Cerebellar nuclear complex (tissue), 1 donor: Measurements from ENCODE around the gene PEAK3.

Source experiments
- DNase-seq, 2 experiments: peaks; one replicate each; lab custom pipeline; 2025; lab: John Stamatoyannopoulos, UW

The PEAK3 gene

DNA sequence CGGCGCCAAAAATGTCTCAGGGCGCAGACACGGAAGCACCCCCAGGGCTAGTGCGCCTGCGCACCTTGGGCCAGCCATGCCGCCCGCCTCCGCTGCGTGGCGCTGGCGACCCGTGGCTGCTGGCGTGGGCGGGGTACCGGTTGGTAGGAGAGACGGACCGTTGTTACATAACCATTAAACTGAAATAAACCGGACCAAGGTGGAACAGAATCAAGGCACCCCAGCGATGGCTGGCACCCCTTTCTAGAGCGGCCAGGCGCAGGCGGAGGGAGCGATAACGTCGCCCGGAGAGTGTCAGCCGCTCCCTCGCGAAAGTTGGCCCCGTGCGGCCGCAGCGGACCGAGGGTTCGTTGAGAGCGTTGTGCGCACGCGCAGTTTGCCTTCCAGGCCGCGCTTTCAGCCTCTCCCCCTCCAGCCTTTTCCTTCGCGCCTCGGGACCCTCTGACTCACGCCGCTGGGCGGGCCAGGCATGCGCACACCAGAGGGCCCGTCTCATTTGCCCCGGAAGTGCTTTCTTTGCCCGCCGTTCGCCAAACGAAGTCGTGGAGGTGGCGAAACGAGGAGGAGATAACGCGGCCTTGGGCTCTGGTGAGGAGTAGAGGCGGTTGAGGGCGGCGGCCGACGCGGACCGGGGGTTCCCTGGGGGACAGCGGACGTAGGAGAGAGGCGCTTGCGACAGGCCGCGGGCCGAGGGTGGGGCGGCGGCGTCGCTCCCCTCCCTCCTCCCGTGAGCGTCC, 45.5 kb downstream of the PEAK3 start, which contains the start of the genes PLEKHJ1 and SF3A2:
TSS of gene PLEKHJ1 (minus strand) at position 16 of the 737 bp plus-strand sequence. CDS start 81 bp downstream, outside the sequence.
TSS of gene SF3A2 (plus strand) at position 511 of the 737 bp plus-strand sequence. CDS start 6,595 bp downstream, outside the sequence.
- peak; percentile 31 to 76 for DNase-seq

DNA sequence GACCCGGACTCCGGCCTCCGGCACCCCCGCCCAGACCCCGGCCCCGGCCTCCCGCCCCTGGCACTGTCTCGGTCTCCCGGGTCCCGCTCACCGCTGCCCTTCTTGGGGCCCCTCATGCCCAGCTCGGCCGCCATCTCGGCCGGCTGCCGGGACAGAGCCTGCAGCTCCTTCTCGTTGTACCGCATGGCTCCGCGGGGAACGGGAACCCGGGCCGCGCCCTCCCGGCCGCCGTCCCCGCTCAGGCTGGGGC, 46.0 kb downstream of the PEAK3 start:
- no peak for DNase-seq

DNA sequence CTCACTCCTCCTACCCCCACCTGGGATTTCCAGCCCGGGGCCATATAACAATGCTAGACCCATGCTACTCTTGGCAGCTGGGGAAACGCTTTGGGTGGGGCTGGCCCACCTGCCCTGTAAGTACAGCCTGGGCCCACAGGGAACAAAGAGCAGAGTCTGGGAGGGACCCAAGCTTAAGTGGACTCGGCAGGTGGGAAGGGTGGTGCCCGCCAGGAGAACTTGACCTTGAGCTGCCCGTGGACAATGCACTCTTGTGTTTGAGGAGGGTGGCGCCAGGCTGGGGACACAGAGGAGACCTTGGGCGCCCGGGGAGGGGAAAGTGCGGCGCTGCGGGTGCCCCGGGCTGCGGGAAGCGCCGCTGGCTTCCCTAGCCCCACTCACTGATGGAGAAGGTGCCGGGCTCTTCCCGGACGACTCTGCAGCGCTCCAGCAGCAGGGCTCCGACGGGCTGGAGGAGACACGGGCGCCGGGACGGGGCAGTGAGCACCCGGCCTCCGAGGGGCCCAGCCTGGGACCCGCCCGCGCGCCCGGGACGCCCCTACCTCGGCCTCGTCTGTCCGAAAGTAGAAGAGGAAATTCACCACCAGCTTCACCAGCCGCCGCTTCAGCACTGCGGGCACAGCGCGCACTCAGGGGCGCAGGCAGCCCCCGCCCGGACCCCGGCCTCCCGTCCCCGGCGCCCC, 46.5 kb downstream of the PEAK3 start:
- DNase-seq = no peak

DNA sequence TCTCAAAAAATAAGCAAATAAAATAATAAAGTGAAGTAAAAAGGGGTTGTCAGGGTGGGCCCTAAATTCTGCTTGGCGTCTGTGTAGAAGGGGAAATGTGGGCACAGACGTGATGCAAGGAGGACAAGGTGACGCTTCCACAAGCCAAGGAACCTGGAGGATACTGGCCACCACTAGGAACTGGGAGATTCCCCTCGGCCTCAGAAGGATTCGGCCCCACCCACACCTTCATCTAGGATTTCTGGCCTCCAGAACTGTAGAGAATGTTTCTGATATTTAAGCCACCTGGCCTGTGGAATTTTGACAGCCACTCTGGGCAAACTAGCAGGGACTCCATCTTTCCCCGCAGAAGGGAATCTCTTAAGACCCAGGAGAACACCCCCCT, 47.0 kb downstream of the PEAK3 start:
- no peak for DNase-seq

DNA sequence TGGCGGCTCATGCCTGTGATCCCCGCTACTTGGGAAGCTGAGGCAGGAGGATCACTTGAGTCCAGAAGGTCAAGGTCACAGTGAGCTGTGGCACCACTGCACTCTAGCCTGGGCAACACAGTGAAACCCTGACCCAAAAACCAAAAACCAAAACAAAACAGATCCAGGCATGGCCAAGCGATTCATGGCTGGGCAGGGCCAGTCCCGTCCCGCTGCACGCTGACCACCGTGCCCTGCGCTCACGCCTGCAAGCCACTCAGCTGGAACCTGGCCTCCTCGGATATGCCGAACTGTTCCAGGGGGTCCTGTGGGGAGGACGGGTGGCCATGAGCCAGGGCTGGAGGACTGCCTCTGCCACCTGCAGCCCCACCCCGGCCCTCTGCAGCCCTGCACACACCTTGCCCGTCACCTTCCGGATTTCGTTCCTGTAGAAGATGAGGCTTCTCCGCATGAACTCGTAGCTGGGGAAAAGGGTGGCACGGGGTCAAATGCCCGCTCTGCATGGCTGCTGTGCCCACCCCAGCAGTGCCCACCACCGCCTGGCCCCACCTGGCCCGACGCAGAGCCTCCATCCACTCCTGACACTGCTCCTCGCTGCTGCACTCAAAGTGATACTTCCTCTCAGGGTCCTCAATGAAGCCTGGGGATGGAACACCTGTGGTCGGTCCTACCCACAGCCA, 48.2 kb downstream of the PEAK3 start:
- DNase-seq = no peak

DNA sequence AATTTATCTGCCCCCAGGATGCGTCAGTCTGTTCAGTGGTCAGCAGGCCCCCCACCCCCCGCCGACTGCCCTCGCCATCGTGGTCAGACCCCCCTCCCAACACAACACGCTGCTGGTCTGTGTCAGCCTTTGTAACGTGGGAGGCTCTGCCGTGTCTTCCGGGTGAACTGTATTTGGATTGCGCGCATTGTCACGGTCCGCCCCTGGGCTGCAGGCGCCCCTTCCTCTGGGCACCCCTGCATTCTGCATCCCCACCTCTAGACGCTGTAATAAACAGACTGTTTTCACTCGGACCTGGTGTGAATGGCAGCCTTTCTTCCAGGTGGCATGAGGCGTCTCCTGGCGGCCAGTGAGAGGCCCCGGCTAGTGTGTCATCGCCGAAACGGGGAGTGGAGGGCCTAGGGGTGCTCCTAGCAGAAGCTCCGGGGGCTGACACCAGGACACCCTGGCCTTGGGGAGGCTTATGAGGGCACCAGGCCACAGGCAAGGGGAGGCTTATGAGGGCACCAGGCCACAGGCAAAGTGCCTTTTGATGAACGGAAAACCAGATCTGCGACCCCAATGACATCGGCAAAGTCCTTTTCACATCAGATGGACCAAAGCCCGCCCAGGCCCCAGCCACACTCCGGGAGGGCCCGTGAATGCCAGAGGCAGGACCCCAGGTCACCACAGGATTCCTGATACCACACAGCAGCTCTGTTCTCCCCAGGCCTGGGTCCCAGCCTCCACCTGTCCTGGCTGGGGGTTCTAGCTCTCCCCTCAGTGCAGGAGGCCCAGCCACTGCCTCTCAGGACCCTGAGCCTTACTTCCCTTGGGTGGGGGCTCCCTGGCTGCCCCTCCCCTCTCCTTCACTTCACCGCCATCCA, 49.5 kb downstream of the PEAK3 start:
- no peak for DNase-seq

DNA sequence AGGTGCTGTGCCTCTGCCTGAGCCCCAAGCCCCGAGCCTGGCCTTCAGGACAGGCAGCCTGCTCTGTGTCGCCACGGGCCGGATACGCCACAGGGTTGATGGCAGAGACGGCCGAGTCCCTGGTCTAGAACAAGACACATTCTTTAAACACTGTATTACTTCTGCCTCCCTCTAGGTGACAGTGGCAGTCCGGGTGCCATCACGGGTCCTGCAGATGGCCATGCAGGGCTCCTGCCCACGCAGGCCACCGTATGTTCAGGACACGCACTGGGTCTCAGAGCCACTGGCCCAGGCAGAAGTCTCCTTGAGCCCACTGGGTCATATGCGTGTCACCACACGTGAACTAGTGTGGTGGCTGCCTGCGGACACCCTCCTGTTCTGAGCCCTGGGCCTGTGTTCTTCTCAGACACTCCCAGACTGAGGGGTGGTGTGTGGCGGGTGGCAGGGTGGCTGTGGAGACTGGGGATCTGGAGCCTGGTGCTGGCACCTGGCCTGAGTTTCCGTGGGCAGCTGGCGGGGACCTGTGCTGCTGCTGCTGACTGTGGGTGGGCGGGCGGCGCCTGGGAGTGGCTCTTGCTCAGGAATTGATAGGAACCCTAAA, 50.3 kb downstream of the PEAK3 start:
- no peak for DNase-seq

DNA sequence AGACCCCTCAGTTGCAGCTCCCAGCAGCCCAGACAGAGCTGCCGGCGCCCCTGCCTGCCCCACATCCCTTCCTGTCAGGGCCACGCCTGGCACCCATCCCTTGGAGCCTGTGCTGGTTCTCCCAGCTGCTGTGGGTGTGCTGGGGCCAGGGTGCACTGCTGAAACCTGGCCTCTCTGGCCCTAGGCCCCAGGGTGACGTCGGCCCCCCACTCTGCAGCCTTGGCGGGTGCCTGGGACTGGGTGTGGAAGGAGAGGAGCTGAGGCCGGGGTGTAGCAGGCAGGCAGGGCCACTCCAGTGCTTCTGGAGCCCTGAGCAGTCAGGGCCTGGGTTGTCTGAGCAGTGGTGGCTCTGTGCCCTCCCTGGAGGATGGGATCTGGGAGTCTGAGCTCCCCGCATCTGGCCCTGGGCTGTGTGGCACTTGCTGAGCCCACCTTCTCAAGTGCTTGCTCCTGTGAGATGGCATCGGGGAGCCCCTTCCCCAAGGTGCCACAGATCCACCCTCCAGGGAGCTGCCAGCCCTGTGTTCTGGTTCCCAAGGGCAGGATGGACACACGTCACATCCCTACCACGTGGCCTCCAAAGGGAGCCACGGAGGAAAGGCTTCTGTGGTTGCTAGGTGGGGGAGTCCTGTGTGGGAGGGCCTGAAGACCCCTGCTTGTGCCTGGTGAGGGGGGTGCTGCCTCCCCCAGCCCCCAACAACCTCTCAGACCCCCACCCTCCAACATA, 51.0 kb downstream of the PEAK3 start:
- no peak for DNase-seq

DNA sequence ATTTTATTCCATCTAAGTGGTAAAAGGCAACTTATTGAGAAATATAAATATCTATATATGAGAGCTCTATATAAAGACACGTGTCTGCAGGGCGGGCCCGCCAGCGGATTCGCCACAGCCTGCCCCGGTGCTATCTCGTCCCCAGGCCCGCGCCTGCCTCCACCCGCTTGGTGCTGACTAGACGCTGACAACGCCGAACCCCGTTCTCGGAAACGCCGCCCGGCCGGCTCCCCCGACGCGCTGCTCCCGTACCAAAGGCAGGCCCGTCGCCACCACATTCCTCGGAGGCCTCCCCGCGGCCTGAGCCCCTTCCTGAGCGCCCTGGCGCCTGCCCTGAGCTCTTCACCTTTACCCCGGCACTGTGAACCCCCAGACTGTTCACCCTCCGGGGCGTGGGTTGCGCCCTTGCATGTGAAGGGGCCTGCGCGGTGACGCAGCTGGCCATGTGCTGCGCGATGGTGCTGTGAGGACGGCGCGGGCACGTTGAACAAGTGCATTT, 51.9 kb downstream of the PEAK3 start:
- DNase-seq = no peak

DNA sequence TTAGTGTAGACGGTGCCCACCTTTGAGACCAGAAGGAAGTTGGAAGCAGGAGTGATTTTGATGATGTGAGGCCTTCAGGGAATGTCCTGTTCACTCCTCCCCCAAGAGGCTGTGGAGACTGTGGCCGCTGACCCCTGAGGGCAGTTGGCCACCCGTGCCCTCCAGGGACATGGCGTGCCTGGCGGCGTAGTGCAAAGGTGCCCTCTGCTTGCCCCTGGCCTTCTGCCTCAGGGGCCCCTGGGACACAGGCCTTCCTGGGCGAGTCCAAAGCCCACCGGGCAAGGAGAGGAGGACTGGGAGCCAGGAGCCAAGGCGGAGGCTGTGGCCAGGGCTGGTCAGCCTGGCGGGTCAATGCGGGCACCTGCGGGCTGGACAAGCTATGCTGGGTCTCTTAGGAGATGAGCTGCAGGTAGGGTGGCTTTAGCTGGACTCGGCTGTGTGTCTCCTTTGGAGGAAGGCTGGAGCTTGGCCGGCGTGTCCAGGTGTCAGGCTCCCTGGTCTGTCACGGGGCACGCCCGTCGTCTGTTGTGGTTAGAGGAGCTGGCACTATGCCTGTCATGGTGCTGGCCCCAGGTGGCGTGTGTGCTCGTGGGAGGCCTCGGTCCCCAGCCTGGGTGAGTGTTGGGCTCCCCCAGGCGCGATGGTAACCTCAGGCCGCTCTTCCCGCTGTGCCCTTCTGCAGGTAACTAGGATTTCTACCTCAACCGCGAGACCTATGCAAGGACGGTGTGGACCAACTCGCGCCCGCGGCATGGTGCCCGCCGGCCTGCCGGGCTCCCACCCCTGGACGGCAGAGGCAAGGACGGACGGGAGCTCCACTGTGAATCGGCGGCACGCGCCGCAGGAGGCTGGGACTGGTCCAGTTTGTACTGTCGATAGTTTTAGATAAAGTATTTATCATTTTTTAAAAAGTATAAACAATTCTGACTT, 52.6 kb downstream of the PEAK3 start:
- no peak for DNase-seq

DNA sequence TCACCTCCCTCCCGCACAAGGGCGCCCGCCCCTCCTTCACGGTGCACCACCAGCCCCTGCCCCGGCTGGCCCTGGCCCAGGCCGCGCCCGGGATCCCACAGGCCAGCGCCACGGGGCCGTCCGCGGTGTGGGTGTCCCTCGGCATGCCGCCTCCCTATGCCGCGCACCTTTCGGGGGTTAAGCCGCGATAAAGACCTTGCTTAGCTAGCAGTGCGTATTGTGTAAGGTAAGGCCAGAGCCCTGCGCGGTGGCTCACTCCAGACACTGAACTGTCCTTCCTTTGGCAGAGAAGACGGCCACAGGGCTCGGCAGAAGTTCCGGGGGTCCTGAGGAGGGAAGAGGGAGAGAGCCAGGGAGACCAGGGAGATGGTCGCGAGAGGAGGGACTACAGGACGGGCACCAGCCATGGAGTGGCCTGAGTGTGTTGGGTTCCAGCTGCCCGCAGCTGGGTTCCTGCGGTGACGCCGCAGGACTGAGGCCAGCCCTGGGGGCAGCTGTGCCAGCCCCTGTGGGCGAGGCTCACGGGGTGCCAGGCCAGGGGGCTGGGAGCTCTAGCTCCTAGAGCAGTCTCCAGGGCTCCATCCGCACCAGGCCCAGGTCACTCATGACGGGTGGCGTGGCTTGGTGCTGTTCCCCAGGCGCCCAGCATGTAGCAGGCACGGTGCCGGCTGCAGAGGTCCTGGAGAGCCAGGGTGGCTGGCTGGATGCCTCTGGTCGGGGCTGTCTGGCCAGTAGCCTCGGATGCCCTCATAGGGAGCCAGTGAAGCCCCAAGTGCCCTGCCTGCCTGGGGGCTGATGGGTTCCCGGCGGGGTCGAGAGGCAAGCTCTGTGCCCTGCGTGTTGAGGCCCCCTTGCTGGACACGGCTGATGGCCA, 53.6 kb downstream of the PEAK3 start:
- DNase-seq = no peak

DNA sequence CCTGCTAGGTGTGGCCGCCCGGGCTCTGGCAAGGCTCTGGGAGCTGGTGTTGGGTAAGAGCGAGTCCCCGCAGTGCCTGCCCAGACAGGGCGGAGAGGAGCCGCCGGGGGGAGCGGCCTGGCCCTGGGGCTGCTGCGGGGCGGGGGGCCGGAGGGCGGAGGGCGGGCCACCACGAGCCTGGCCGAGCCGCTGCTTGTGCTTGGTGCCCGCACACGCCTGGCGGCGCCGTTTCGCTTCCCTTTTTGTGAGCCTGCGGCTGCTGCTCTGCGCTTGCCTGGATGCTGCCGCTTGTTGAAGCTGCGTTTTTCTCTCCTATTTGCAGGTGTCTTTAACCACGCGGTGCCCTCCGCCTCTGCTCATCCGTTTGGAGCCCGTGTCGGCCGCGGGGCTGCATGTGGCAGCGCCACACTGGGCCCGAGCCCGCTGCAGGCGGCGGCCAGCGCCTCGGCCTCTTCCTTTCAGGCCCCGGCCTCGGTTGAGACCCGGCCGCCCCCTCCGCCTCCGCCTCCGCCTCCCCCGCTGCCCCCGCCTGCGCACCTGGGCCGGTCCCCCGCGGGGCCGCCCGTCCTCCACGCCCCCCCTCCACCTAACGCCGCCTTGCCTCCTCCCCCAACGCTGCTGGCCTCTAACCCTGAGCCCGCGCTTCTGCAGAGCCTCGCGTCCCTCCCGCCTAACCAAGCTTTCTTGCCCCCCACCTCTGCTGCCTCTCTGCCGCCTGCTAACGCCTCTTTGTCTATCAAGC, 54.4 kb downstream of the PEAK3 start:
- DNase-seq = no peak

DNA sequence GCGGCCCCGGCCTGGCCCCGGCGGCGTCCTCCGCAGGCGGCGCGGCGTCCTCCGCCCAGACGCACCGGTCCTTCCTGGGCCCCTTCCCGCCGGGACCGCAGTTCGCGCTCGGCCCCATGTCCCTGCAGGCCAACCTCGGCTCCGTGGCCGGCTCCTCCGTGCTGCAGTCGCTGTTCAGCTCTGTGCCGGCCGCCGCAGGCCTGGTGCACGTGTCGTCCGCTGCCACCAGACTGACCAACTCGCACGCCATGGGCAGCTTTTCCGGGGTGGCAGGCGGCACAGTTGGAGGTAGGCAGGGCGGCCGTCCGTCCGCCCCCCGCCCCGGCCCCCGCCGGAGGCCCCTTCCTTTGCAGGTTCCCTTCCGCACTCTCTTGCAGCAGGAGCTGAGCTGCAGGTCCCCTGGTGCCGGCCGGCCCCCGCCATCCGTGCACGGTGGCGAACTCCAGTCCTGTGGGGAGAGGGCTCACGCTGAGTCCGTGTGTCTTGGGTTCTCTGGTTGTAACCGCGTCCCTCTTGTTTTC, 55.1 kb downstream of the PEAK3 start:
- DNase-seq = no peak

DNA sequence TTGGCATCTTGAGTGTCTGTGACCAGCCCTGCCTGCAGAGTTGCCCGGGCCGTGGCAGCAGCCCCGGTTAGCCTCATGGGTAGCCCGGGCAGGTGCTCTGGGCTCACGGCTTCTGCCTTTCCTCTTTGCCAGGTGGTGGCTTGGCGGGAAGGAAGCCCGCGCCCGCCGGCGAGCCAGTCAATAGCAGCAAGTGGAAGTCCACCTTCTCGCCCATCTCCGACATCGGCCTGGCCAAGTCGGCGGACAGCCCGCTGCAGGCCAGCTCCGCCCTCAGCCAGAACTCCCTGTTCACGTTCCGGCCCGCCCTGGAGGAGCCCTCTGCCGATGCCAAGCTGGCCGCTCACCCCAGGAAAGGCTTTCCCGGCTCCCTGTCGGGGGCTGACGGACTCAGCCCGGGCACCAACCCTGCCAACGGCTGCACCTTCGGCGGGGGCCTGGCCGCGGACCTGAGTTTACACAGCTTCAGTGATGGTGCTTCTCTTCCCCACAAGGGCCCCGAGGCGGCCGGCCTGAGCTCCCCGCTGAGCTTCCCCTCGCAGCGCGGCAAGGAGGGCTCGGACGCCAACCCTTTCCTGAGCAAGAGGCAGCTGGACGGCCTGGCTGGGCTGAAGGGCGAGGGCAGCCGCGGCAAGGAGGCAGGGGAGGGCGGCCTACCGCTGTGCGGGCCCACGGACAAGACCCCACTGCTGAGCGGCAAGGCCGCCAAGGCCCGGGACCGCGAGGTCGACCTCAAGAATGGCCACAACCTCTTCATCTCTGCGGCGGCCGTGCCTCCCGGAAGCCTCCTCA, 55.7 kb downstream of the PEAK3 start:
- peak; percentile 51 to 73 for DNase-seq

DNA sequence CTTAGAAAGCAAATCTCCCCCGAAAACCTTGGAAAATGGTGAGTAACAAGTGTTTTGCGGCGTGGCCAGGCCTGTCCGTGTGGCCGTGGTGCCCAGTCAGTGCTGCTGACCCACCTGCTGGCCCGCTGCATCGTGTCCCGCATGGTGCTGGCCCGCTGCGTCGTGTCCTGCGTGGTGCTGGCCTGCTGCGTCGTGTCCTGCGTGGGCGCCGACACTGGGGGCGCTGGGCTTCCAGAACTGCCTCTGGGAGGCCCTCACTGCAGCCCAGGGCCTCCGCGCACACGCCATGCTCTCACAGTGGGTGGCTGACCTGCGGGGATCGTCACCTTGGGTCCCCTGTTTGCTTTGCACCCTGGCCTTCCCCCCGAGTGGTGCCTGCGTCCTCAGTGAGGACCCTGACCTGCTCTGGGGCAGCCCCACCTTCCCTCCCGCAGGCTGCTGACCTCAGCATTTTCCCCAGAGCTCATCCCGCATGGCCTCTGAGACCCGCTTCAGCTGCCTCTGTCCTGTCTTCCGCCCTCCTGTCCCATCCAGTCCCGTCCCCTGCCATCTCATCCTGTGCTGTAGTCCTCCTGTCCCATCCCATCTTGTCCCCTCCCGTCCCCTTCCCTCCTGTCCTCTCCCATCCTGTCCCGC, 56.4 kb downstream of the PEAK3 start:
- no peak for DNase-seq

DNA sequence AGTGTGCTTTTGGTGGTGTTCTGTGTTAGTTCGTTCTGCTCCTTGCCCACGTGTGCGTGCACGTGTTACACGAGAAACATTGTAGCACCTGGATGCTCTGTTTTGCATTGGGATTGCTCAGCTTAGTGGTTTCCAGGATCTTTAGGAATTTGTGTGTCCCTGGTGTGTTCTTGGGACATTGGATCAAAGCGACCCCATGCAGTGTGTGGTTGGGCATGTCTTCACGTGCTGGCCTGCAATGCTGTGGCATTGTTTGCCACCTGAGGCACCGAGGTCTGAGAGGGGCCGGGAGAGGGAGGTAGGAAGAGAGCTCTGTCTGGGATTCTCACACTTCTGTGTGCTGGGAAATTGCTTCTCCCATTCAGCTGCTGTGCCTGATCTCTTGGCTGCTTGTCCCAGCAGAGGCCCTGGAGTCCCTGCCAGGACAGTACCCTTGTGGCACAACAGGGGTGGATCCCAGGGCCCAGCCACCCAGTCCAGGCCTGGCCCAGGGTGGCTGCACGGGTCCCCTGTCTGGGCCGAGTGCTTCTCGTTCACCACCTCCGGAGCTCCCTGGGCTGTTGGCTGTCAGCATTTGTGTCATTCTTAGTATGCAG, 57.1 kb downstream of the PEAK3 start:
- DNase-seq = no peak
